GM12872 (cell line): ENCODE data around the gene GRIN2A.

Experiments
- TF ChIP-seq, protein P1 (sequence below): IDR thresholded peaks from 3 replicates; pipeline ENCODE4 v1.5.1; 2011; ENCODE audit warnings: low read depth, mild to moderate bottlenecking, low read length, moderate library complexity; ENCODE audit not compliant: insufficient read depth

Gene GRIN2A

GRCh38 chr16:9827062-9827752 lies 355.0 kb downstream of the GRIN2A start:
- TF ChIP-seq, protein P1, sequence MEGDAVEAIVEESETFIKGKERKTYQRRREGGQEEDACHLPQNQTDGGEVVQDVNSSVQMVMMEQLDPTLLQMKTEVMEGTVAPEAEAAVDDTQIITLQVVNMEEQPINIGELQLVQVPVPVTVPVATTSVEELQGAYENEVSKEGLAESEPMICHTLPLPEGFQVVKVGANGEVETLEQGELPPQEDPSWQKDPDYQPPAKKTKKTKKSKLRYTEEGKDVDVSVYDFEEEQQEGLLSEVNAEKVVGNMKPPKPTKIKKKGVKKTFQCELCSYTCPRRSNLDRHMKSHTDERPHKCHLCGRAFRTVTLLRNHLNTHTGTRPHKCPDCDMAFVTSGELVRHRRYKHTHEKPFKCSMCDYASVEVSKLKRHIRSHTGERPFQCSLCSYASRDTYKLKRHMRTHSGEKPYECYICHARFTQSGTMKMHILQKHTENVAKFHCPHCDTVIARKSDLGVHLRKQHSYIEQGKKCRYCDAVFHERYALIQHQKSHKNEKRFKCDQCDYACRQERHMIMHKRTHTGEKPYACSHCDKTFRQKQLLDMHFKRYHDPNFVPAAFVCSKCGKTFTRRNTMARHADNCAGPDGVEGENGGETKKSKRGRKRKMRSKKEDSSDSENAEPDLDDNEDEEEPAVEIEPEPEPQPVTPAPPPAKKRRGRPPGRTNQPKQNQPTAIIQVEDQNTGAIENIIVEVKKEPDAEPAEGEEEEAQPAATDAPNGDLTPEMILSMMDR, result no peak

GRCh38 chr16:9826656-9827055 lies 355.6 kb downstream of the GRIN2A start:
- TF ChIP-seq, protein P1, result no peak

DNA sequence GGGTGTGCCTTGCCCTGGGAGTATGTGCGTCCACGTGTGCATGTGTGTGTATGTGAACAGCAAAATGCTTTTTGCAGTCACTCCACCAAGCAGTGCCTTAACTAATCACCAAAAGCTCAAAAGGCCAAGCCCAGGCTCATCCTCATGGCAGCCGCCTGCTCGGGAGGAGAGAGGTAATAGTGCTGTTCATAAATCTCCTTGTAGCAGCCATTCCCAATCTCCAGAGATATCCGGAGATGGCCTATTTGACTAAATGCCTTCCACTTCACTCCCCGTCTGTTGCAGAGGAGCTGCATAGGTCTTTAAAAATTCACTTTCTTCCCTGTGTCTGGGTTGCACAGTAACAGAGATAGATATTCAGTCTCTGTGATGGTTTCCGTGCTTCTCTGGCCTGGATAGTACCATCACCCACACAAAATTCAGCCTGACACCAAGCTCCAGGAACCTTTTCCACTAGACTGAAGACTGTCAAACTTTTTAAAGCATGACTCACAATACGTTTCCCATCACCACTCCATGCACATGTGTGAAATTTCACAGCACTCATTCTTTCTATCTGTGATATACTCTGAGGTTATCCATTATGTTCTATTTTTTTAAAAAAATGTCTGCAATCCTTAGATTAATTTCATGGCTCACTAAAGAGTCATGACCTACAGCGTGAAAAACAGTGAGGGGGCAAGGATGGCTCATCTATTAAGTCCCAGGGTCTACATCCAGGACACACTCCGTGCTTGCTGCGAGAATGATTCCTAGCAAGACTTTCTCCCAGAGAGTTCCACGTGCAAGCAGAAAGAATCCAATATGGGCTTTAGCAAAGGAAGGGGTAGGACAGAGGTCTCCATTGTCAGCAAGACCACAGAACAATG lies 357.8 kb downstream of the GRIN2A start:
- TF ChIP-seq, protein P1, result no peak

DNA sequence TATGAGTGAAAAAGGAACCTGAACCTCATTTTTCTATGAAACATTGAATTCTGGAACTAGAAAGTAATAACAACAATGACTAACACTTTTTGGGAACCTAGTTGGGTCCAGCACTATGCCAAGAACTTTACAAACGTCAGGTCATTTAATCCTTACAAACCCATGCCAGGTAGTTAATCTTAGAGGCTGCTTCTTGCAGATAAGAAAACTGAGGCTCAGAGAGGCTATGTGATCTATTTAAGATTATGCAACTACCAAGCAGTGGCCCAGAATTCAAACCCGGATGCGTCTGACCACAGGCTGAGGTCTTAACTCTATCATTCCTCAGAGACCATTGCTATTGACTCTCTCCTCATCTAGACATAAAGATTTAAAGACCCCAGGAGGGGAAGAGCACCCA lies 358.7 kb downstream of the GRIN2A start:
- TF ChIP-seq, protein P1, result no peak

GRCh38 chr16:9821970-9822369 lies 360.3 kb downstream of the GRIN2A start:
- TF ChIP-seq, protein P1, result no peak

DNA sequence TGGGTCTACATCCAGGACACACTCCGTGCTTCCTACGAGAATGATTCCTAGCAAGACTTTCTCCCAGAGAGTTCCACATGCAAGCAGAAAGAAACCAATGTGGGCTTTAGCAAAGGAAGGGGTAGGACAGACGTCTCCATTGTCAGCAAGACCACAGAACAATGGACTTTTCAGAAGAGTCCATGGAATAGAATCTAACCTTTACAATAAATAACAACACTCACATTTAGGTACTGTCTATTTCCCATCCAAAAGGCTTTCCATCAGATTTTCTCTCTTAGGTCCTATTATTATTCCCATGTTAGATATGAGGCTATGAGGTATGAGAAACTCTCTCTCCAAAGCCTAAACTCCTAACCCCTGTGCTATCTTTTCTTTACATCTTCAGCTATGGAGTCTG lies 360.9 kb downstream of the GRIN2A start:
- TF ChIP-seq, protein P1, result no peak

GRCh38 chr16:9820476-9821246 lies 361.6 kb downstream of the GRIN2A start:
- TF ChIP-seq, protein P1, result no peak
